DND-41 (cell line): ENCODE measurements around the gene SLCO4A1.

Experiments used
- EZH2 ChIP-seq: IDR thresholded peaks from 3 replicates; pipeline ENCODE4 v1.6.1; 2012; ENCODE audit warnings: borderline replicate concordance, low read depth, mild to moderate bottlenecking, moderate library complexity, low read length, inconsistent platforms; ENCODE audit not compliant: severe bottlenecking
- TF ChIP-seq, protein P1 (sequence below): IDR thresholded peaks from 2 replicates; pipeline ENCODE4 v1.5.1; 2012; ENCODE audit warnings: borderline replicate concordance, low read length, moderate library complexity, mild to moderate bottlenecking; ENCODE audit not compliant: poor library complexity, severe bottlenecking; ENCODE audit errors: extremely low read depth

- TF ChIP-seq, protein P1, sequence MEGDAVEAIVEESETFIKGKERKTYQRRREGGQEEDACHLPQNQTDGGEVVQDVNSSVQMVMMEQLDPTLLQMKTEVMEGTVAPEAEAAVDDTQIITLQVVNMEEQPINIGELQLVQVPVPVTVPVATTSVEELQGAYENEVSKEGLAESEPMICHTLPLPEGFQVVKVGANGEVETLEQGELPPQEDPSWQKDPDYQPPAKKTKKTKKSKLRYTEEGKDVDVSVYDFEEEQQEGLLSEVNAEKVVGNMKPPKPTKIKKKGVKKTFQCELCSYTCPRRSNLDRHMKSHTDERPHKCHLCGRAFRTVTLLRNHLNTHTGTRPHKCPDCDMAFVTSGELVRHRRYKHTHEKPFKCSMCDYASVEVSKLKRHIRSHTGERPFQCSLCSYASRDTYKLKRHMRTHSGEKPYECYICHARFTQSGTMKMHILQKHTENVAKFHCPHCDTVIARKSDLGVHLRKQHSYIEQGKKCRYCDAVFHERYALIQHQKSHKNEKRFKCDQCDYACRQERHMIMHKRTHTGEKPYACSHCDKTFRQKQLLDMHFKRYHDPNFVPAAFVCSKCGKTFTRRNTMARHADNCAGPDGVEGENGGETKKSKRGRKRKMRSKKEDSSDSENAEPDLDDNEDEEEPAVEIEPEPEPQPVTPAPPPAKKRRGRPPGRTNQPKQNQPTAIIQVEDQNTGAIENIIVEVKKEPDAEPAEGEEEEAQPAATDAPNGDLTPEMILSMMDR = no peak
- no peak for TF ChIP-seq EZH2
Observed at GRCh38 chr20:62653951-62654685, 11.8 kb downstream of the SLCO4A1 start.
